Activated CD4-positive, alpha-beta T cell treated with anti-CD3 and anti-CD28 coated beads for 48 hours (primary cell): Measurements from ENCODE around the gene PGP.

Experiments
- DNase-seq: peaks from one replicate; pipeline ENCODE4 v3.0.0-alpha.2; 2020

The PGP gene

GRCh38 chr16:2237102-2237482 is 22.5 kb upstream of the PGP start:
- DNase-seq = no peak

GRCh38 chr16:2236337-2237101 is 21.9 kb upstream of the PGP start, which contains the start of gene DNASE1L2:
TSS of gene DNASE1L2 (plus strand) at chr16:2236444. CDS start at chr16:2236817, 373 bp downstream.
- DNase-seq = no peak

GRCh38 chr16:2235695-2236336 is 21.2 kb upstream of the PGP start:
- DNase-seq = no peak

- no peak for DNase-seq
Observed at GRCh38 chr16:2235234-2235651, 20.6 kb upstream of the PGP start.

GRCh38 chr16:2234813-2235170 is 20.2 kb upstream of the PGP start:
- DNase-seq = no peak

- DNase-seq = no peak
Observed at GRCh38 chr16:2233872-2234812, 19.5 kb upstream of the PGP start.

- DNase-seq = no peak
Observed at GRCh38 chr16:2233046-2233775, 18.6 kb upstream of the PGP start.

GRCh38 chr16:2232094-2232990 is 17.7 kb upstream of the PGP start:
- no peak for DNase-seq

- no peak for DNase-seq
Observed at GRCh38 chr16:2231016-2231931, 16.6 kb upstream of the PGP start.

- no peak for DNase-seq
Observed at GRCh38 chr16:2230376-2230775, 15.7 kb upstream of the PGP start.

- DNase-seq = no peak
Observed at GRCh38 chr16:2229632-2230250, 15.1 kb upstream of the PGP start.

- DNase-seq = no peak
Observed at GRCh38 chr16:2229091-2229490, 14.5 kb upstream of the PGP start.

GRCh38 chr16:2228161-2228824 is 13.7 kb upstream of the PGP start:
- DNase-seq = no peak

- no peak for DNase-seq
Observed at GRCh38 chr16:2226918-2227317, 12.3 kb upstream of the PGP start.

GRCh38 chr16:2226245-2226793 is 11.7 kb upstream of the PGP start:
- no peak for DNase-seq

- peak; percentile 48 for DNase-seq
Observed at GRCh38 chr16:2223942-2224486, 9.4 kb upstream of the PGP start.

GRCh38 chr16:2223221-2223941 is 8.7 kb upstream of the PGP start, which contains the start of gene E4F1:
TSS of gene E4F1 (plus strand) at chr16:2223591. CDS start at chr16:2223614, 23 bp downstream.
- DNase-seq = peak; percentile 100

GRCh38 chr16:2216330-2216729 is 1.7 kb upstream of the PGP start:
- DNase-seq = no peak
